Kidney tubule cell (primary cell): ENCODE measurements around the gene EIF3D.

ENCODE experiments used
- DNase-seq: peaks from one replicate; pipeline ENCODE4 v3.0.0-alpha.2; 2018; ENCODE audit warnings: low spot score

Gene EIF3D

DNA sequence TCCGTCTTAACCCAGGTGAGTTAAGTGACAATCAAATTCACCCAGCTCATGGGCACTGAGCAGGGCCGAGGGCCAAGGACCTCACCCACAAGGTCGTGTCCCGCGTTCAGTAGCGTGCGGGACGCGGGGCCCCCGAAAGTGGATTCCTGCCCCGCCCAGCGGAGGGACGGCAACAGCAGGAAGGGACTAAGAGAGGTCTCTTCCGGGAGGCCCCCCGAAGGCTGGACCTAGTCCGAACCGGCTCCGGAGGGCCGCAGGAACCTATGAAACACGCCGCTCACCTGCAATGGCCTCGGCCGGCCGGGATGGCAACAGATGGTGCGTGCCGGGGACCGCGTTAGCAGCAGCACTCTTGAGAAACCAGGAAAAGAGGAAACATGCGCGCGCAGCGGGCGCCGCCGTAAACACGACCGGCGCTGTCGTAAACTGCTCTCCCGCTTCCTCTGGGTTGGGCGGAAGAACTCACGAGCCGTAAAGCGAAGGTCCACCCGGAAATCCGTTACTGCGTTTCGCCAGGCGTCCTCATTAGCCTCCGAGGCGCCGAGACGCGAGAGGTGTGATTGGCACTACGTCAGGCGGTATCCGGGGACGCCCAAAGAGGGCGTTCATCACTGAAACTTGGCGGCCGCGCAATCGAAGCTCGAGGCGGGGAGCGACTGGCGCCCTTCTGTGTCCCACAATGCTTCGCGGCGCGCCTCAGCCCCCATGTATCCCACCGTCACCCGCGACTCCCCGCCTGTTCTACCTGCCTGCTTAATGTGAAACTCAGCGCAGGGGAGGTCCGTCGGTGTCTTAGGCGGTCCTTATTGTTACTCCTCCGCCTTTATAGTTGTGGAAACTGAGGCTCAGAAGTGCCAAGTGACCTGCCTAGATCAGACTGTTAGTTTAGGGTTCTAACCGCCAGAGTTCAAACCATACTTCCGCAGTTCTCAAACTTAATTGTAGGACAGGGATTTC, at the start of gene EIF3D:
EIF3D (minus strand) TSS at position 372 of the 957 bp plus-strand sequence. CDS start 3,045 bp downstream, outside the sequence.
- DNase-seq, result peak; percentile 100

GRCh38 chr22:36578619-36579018, 49.7 kb upstream of the EIF3D start:
- DNase-seq, result no peak

GRCh38 chr22:36577019-36577418, 48.1 kb upstream of the EIF3D start:
- peak; percentile 86 for DNase-seq

GRCh38 chr22:36574728-36575127, 45.8 kb upstream of the EIF3D start:
- DNase-seq, result no peak

- DNase-seq, result no peak
These were observed 44.9 kb upstream of the EIF3D start for GRCh38 chr22:36573815-36574363.

- DNase-seq, result no peak
These were observed 43.0 kb upstream of the EIF3D start for GRCh38 chr22:36571991-36572390.

DNA sequence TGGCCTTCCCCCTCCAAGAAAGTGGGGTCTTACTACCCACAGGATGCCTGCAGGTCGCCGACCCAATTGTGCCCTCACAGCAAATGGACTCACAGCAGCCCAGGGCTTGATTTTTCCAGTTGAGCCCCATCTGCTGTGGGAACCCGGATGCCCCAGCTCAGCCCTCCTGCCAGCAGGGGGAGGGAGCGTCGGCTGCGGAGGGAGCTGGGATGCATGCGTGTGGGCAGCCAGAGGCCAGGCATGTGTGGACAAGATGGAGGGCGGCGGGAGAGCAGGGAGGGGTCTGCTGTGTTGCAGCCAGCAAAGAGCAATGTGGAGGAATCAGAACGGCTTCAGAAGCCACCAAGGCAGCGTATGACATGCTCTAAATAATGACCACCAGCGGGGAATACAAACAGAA, 41.0 kb upstream of the EIF3D start:
- DNase-seq, result no peak

DNA sequence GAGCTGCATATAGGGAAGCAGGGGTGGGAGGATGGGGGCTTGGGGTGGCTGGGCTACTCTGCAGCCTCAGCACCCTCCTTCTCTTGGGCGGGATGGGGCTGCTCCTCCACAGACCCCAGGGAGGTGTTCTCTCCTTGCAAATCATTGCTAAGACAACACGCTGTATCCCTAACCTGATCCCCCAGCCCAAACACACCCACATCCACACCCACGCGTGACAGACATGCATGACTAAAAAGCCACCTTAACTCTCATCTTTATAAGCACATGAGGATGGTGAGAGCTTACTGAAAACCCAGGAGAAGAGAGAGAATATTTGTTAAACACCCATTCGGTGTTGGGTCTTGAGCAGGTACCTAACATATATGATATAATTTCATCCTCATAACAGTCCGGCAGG, 39.9 kb upstream of the EIF3D start:
- no peak for DNase-seq

DNA sequence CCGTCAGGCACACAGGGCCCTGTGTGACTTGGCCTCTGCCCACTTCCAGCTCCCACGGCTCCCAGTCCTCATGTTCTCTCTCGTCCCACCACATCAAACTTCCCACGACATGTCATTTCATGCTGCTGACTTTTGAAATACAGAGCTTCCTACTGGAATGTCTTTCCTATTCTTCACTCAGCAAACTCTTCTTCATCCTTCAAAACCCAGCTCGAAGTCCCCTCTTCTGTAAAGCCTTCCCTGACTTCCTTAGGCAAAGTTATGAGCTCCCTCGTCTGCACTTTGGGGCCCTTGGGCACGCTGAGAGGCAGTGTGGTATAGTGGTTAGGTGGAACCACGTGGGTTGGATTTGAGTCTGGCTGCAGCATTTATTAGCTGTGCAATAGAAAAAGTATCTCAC, 37.8 kb upstream of the EIF3D start:
- no peak for DNase-seq

GRCh38 chr22:36565686-36566085, 36.7 kb upstream of the EIF3D start:
- DNase-seq, result peak; percentile 27

- DNase-seq, result no peak
These were observed 36.2 kb upstream of the EIF3D start for GRCh38 chr22:36565159-36565507.

GRCh38 chr22:36564422-36565158, 35.6 kb upstream of the EIF3D start:
- no peak for DNase-seq

DNA sequence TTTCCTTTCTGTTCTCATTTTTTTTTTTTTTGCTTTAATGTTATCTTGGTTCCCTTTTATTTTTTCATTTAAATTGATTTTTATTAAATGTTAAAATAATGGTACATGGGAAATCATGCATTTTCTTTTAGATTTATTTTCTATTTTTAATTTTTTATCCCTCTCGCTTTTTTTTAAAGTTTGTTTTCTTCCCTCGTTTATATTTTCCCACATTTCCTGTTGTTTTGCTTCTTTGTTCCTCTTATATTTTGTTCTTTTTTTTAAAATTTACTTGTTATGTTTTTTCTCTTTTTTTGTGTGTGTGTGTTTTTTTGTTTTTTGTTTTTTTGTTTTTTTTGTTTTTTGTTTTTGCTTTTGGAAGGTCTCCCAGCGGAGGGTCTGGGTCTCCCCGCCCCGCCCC, 34.9 kb upstream of the EIF3D start:
- DNase-seq, result no peak

- no peak for DNase-seq
These were observed 34.5 kb upstream of the EIF3D start for GRCh38 chr22:36563444-36563843.

- no peak for DNase-seq
These were observed 34.0 kb upstream of the EIF3D start for GRCh38 chr22:36563001-36563400.

GRCh38 chr22:36562261-36562835, 33.4 kb upstream of the EIF3D start:
- peak; percentile 42 for DNase-seq

- no peak for DNase-seq
These were observed 32.4 kb upstream of the EIF3D start for GRCh38 chr22:36561291-36561811.

GRCh38 chr22:36560001-36560400, 31.0 kb upstream of the EIF3D start:
- no peak for DNase-seq

DNA sequence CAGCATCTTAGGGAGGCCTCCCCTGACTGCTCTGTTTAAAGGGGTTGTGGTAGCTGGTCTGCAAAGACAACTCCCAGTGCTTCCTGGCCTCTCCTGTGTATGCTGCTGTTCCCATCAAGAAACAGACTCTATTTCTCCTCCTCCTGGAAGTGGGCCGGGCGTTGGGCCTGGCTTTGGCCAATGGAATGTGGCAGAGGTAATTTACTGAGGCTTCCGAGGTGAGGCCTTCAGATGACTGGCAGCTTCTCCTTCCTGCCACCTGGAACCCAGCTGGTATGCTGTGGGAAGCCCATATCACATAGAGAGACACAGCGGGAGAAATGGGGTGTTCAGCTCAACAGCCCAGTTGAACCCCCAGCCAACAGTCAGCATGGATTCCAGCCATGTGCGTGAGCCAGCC, 25.1 kb upstream of the EIF3D start:
- DNase-seq, result no peak

DNA sequence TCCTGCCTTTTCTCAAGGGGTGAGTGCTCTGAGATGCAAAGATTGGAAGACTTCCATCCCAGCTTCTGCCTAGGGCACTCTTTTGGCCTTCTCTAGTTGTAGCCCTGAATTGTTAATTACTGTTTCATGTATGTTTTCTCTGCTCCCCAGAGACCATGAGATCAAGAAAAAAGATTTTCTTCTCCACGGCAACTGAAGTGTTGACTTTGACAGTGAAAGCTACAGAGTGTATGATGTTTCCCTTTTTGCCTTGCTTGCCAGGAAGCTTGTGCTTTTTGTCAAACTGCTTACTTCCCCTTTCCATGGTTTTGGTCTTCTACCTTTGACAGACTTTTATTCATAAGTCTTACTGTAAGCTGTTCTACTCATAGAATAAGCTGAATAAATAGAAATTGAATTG, 23.3 kb upstream of the EIF3D start:
- no peak for DNase-seq

DNA sequence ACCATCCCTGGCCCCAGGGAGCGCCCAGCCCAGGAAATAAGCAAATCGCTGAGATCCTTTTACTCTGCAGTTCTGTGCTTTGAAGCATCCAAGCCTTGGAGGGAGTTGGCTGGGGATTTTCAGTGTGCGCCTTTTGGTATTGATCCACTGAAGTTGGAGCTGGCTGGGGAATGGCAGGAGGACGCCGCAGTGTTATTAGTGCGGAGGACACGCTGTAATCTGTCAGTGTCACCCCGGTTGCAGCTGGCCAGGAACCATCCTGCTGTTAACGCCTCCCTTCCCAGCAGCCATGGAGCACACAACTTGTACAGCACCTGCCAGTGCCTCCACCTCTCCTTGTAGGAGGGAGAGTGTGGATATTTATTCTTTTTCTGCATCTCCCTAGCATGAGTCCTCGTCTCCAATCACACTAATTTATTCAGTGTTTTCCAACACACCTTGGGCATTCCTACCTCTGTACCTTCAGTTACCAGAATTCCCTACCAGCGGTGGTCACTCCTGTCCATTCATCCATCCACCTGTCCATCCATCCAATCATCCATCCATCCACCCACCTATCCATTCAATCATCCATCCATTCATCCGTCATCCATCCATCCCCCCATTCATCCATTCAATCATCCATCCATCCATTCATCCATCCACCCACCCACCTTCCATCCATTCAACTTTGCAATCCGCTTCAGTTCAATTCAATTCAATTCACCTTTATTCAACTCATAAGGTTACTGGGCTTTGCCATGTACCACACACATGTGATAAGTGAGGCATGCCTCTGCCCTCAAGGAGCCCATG, 21.9 kb upstream of the EIF3D start:
- no peak for DNase-seq

DNA sequence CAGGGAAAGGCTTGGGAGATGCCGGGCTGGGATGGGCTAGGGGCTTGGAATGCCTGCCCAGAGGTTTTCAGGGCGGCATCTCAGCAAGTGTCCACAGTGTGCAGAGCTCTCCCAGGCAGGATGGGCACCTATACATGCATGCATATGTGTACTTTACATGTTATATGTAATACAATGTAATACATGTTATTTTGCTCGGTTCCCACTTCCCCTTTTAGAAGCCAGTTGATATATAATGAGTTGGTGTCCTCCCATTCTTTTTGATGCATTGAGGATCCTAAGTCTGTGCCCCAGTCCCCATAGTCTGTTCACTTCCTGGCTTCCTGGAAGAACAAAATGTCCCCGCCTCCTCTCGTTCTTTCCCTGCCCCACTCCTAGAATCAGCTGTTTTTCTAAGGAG, 20.1 kb upstream of the EIF3D start:
- no peak for DNase-seq
